ENCODE results near the gene PACS1. TPM values are rescaled to one million over a fixed set of nuclear protein-coding genes. Genes with fewer than 3 reads are reported as not detected.

The PACS1 gene
- total and polyA plus RNA-seq, 8 donors = 14.7 to 269 (median 51.0) TPM

- no peak for DNase-seq
- intact Hi-C loops (cut with DNase I; ENCODE audit: low total_unique reads) = no loop called here
- H3K9me3 ChIP-seq = no peaks in the 10 kb centered on the region
- WGBS, 5 donors = 81 to 84% (median 84%) methylated on average over 3 of the region's 3 CpGs
- H3K4me1 ChIP-seq = no peaks in the 10 kb centered on the region
- no peaks in the 10 kb centered on the region for H3K27me3 ChIP-seq
- H3K4me3 ChIP-seq = no peak overlapping the region
- peaks cover 36 to 100% (median 100%) of the 10 kb centered on the region in 4 donors for H3K36me3 ChIP-seq
- H3K27ac ChIP-seq = no peak overlapping the region
- no peak for TF ChIP-seq POLR2AphosphoS5 (IDR thresholded peaks at IDR 0.05)
- TF ChIP-seq POLR2A (IDR thresholded peaks at IDR 0.05) = no peak
- no peak for TF ChIP-seq EP300 (IDR thresholded peaks at IDR 0.05)
- no peak for TF ChIP-seq CTCF (IDR thresholded peaks at IDR 0.05)
These were observed 169.4 kb downstream of the PACS1 start for GRCh38 chr11:66239511-66239910.

GRCh38 chr11:66239998-66240780 lies 170.1 kb downstream of the PACS1 start:
- Histone ChIP-seq H3K27ac (no peak overlapping the region), H3K36me3 (peaks cover 36 to 100% (median 100%) of the 10 kb centered on the region in 4 donors), H3K9me3 (no peaks in the 10 kb centered on the region), H3K27me3 (no peaks in the 10 kb centered on the region), H3K4me1 (no peaks in the 10 kb centered on the region), H3K4me3 (no peak overlapping the region)
- intact Hi-C loops (cut with DNase I; ENCODE audit: low total_unique reads) = no loop called here
- WGBS, 5 donors = 84 to 86% (median 85%) methylated on average over 25 of the region's 25 CpGs
- TF ChIP-seq EP300 (IDR thresholded peaks at IDR 0.05) = no peak
- DNase-seq = no peak

- H3K27me3 ChIP-seq = no peaks in the 10 kb centered on the region
- no peaks in the 10 kb centered on the region for H3K9me3 ChIP-seq
- H3K27ac ChIP-seq = no peak overlapping the region
- TF ChIP-seq EP300 (IDR thresholded peaks at IDR 0.05) = no peak
- no peak for TF ChIP-seq POLR2AphosphoS5 (IDR thresholded peaks at IDR 0.05)
- no peak for TF ChIP-seq CTCF (IDR thresholded peaks at IDR 0.05)
- TF ChIP-seq POLR2A (IDR thresholded peaks at IDR 0.05) = no peak
- intact Hi-C loops (cut with DNase I; ENCODE audit: low total_unique reads) = no loop called here
- no peak for DNase-seq
- H3K4me1 ChIP-seq = no peaks in the 10 kb centered on the region
- peaks cover 31 to 100% (median 99%) of the 10 kb centered on the region in 4 donors for H3K36me3 ChIP-seq
- H3K4me3 ChIP-seq = no peak overlapping the region
- 77 to 92% (median 90%) methylated on average over 9 of the region's 9 CpGs for WGBS, 5 donors
These were observed 170.7 kb downstream of the PACS1 start for GRCh38 chr11:66240781-66241136.

GRCh38 chr11:66242095-66242765 lies 172.2 kb downstream of the PACS1 start:
- peaks cover 21 to 94% (median 91%) of the 10 kb centered on the region in 4 donors for H3K36me3 ChIP-seq
- H3K4me3 ChIP-seq = no peak overlapping the region
- no peak for DNase-seq
- no peak overlapping the region for H3K27ac ChIP-seq
- H3K27me3 ChIP-seq = no peaks in the 10 kb centered on the region
- whole genome bisulfite sequencing, 5 donors = 66 to 88% (median 84%) methylated on average over 7 to 14 of the region's 14 CpGs
- H3K9me3 ChIP-seq = no peaks in the 10 kb centered on the region
- TF ChIP-seq POLR2AphosphoS5 (IDR thresholded peaks at IDR 0.05) (no peak), CTCF (IDR thresholded peaks at IDR 0.05) (no peak), EP300 (IDR thresholded peaks at IDR 0.05) (no peak), POLR2A (IDR thresholded peaks at IDR 0.05) (no peak)
- intact Hi-C loops (cut with DNase I; ENCODE audit: low total_unique reads) = no loop called here
- H3K4me1 ChIP-seq = no peaks in the 10 kb centered on the region

All from stomach (tissue), 9 donors.